K562 (cell line): Measurements from ENCODE around the gene ARHGEF33. TPM values are rescaled to one million over a fixed set of nuclear protein-coding genes. Genes with fewer than 3 reads are reported as not detected.

ENCODE experiments used
- ATAC-seq: fragments of 200-7000 bp; cut with Tn5 transposase; 3 replicates; pipeline ENCODE4 v1.9.1; 2020; ENCODE audit warnings: moderate library complexity
- BruUV-seq: library from RNA; stranded (reverse); fragments of 400-500 nt; replicated peaks from 2 replicates; lab custom pipeline; 2021; lab: Mats Ljungman, UMichigan
- CTCF ChIA-PET: fragments of 300-600 bp; formaldehyde crosslinking; extraction: SDS; loops from one replicate; lab custom pipeline; 2021; ENCODE audit warnings: low intra/inter-chr PET ratio; lab: Yijun Ruan, JAX
- POLR2A ChIA-PET: fragments of 300-600, 350-650 bp; sonication (Branson Sonifier 250); formaldehyde crosslinking; extraction: SDS; loops from one replicate; lab custom pipeline; 2021; ENCODE audit warnings: antibody characterized with exemption, inconsistent platforms; lab: Yijun Ruan, JAX
- DNase-seq, 4 experiments: peaks; one replicate each; pipeline versions ENCODE4 v3.0.0 to v3.0.0-alpha.2; 2011 to 2018; ENCODE audit warnings: low spot score in 3 of 4, mixed read lengths in 3 of 4; ENCODE audit errors: extremely low read depth in 1 of 4
- FAIRE-seq: peaks from 2 replicates; lab custom pipeline; 2011; peaks lifted over from hg19 to GRCh38; lab: Jason Lieb, UNC
- H2AFZ ChIP-seq: 2 replicates; pipeline ENCODE4 v1.6.0; 2011; ENCODE audit warnings: low read depth, low read length, control low read depth, inconsistent platforms
- H3K27ac ChIP-seq: fragments of 200-600 bp; 3 replicates; pipeline ENCODE4 v1.8.0; 2011; ENCODE audit warnings: low read depth, mild to moderate bottlenecking, control low read depth, inconsistent platforms, low read length, moderate library complexity, mixed read lengths; ENCODE audit errors: extremely low read depth
- H3K27me3 ChIP-seq, 2 experiments: fragments of 300-600 bp in 1 of 2; 2 replicates in 1 of 2; 3 replicates in 1 of 2; pipeline versions ENCODE4 v1.6.0 to v1.8.0; 2011; ENCODE audit warnings: inconsistent platforms in 2 of 2, low read length in 2 of 2, mild to moderate bottlenecking in 1 of 2, mixed read lengths in 1 of 2, moderate library complexity in 1 of 2; ENCODE audit not compliant: control insufficient read depth in 2 of 2, insufficient read depth in 2 of 2
- H3K36me3 ChIP-seq: fragments of 300-600 bp; 3 replicates; pipeline ENCODE4 v1.8.0; 2011; ENCODE audit warnings: mild to moderate bottlenecking, low read length, inconsistent platforms; ENCODE audit not compliant: control insufficient read depth, insufficient read depth
- H3K4me1 ChIP-seq, 2 experiments: fragments of 200-600 bp in 1 of 2; replicated peaks in 1 of 2; 2 replicates in 1 of 2; 3 replicates in 1 of 2; pipeline versions ENCODE4 v1.5.1 to v1.8.0; 2011; ENCODE audit warnings: inconsistent platforms in 2 of 2, low read length in 2 of 2, mild to moderate bottlenecking in 1 of 2, mixed read lengths in 1 of 2, moderate library complexity in 1 of 2; ENCODE audit not compliant: control insufficient read depth in 2 of 2, insufficient read depth in 2 of 2
- H3K4me2 ChIP-seq: 2 replicates; pipeline ENCODE4 v1.6.1; 2011; ENCODE audit warnings: low read length, control low read depth, inconsistent platforms, mixed read lengths; ENCODE audit not compliant: insufficient read depth
- H3K4me3 ChIP-seq: fragments of 200-600 bp; sonication (generic), shearing (Covaris generic); 2 replicates; pipeline ENCODE4 v1.5.1; 2016; ENCODE audit warnings: control low read depth, inconsistent platforms
- H3K79me2 ChIP-seq: fragments of 200-600 bp; 3 replicates; pipeline ENCODE4 v1.8.0; 2011; ENCODE audit warnings: low read length, inconsistent platforms; ENCODE audit not compliant: control insufficient read depth, insufficient read depth
- H3K9ac ChIP-seq, 2 experiments: 2 replicates each; pipeline versions ENCODE4 v1.6.0 to v1.6.1; 2011; ENCODE audit warnings: low read depth in 2 of 2, low read length in 2 of 2, control low read depth in 1 of 2, inconsistent platforms in 1 of 2, mild to moderate bottlenecking in 1 of 2, mixed read lengths in 1 of 2; ENCODE audit not compliant: insufficient read depth in 1 of 2
- H3K9me1 ChIP-seq: one replicate; pipeline ENCODE4 v1.6.0; 2011; ENCODE audit warnings: inconsistent platforms, mild to moderate bottlenecking, low read length, moderate library complexity; ENCODE audit not compliant: control insufficient read depth, insufficient read depth
- H3K9me3 ChIP-seq: replicated peaks from 2 replicates; pipeline ENCODE4 v1.5.1; 2011; ENCODE audit warnings: low read depth, low read length, inconsistent platforms; ENCODE audit not compliant: control insufficient read depth, insufficient read depth
- H4K20me1 ChIP-seq: replicated peaks from 2 replicates; pipeline ENCODE4 v1.6.1; 2011; ENCODE audit warnings: low read length, inconsistent platforms, mixed read lengths; ENCODE audit not compliant: control insufficient read depth, insufficient read depth
- CBFA2T3 ChIP-seq: fragments of 450-650 bp; IDR thresholded peaks from 2 replicates; pipeline ENCODE4 v1.6.1; 2017
- GATAD2B ChIP-seq: fragments of 450-650 bp; IDR thresholded peaks from 2 replicates; pipeline ENCODE4 v1.6.1; 2017; ENCODE audit warnings: mild to moderate bottlenecking, borderline replicate concordance
- ILK ChIP-seq: fragments of 450-650 bp; IDR thresholded peaks from 2 replicates; pipeline ENCODE4 v1.6.1; 2016; ENCODE audit warnings: missing genetic modification characterization, low read depth, mild to moderate bottlenecking, missing compliant biosample characterization, moderate library complexity, borderline replicate concordance
- ZKSCAN8 ChIP-seq: fragments of 200-800 bp; sonication (Bioruptor generic); IDR thresholded peaks from 2 replicates; pipeline ENCODE4 v1.6.1; 2016; ENCODE audit warnings: missing genetic modification characterization, missing compliant biosample characterization
- WGBS: fragments of 100-300 bp; shearing (Covaris generic); methylation state at CpG from one replicate; pipeline ENCODE4 v1.1.6; 2016; ENCODE audit warnings: low coverage, mixed read lengths; ENCODE audit not compliant: insufficient coverage; ENCODE audit errors: missing lambda C conversion rate; 5-methylcytosine and 5-hydroxymethylcytosine counted together
- in situ Hi-C: fragments of 300-500 bp; cut with MboI; formaldehyde crosslinking; loops from 4 replicates; pipeline ENCODE4 v1.15.0; 2018; ENCODE audit warnings: inconsistent platforms, mixed read lengths
- intact Hi-C: fragments of 100-400 bp; cut with micrococcal nuclease; formaldehyde crosslinking; loops from 2 replicates; pipeline ENCODE4 v1.14.2; 2022
- polyA plus RNA-seq, 8 experiments: library from polyadenylated mRNA; depleted of rRNA in 4 of 8; stranded (reverse) in 5 of 8; unstranded in 3 of 8; fragments of >200 nt; fragmentation: Nextera tagmentation in 2 of 8; fragmentation: Illumina TruSeq in 1 of 8; extraction: Ambion mirVana in 2 of 8; extraction: Trizol in 1 of 8; gene quantifications; 2 replicates each; pipeline versions ENCODE4 v1.2.1 to v1.2.3, GENCODE V29; 2011 to 2014; ENCODE audit warnings: inconsistent platforms in 1 of 8, missing spikeins in 1 of 8
- total RNA-seq, 7 experiments: library from RNA; depleted of rRNA in 6 of 7; stranded (reverse); fragments of >200 nt in 6 of 7; fragmentation: Illumina TruSeq in 2 of 7; extraction: Trizol in 2 of 7; gene quantifications; 2 replicates each; pipeline versions ENCODE4 v1.2.1 to v1.2.3, GENCODE V29; 2011 to 2021; ENCODE audit warnings: low replicate concordance in 1 of 7
- TF ChIP-seq, protein P1 (sequence below): fragments of 450-650 bp; IDR thresholded peaks from 2 replicates; pipeline ENCODE4 v1.6.1; 2016; ENCODE audit warnings: borderline replicate concordance

ARHGEF33 gene
- total and polyA plus RNA-seq, 9 of the 15 experiments (the other 6 are each of a cell fraction or from before 2014, with no cell fraction given) = 0.01 to 0.08 (median 0.03) TPM; not detected in 5

DNA sequence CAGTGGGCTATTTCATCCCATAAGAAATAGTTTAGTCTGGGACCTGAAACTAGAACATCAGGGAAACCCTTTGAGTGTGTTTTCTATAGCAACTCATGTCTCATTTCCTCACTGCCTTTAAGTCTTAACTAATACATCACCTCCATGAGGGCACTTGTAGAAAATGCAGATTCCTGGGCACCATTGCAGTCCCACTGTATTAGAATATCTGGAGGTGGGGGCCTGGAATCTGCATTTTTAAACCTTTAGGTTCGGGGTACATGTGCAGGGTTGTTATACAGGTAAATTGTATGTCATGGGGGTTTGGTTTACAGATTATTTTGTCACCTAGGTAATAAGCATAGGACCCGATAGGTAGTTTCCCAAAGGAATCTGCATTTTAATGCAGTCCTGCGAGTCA, 87.4 kb downstream of the ARHGEF33 start:
- Histone ChIP-seq H3K27me3 (no peaks in the 10 kb centered on the region), H2AFZ (no peak overlapping the region), H3K4me2 (no peak overlapping the region), H4K20me1 (no peaks in the 10 kb centered on the region), H3K9me1 (no peaks in the 10 kb centered on the region), H3K27ac (no peak overlapping the region), H3K79me2 (no peaks in the 10 kb centered on the region), H3K9me3 (no peaks in the 10 kb centered on the region), H3K9ac (no peak overlapping the region), H3K4me1 (no peaks in the 10 kb centered on the region), H3K4me3 (no peak overlapping the region), H3K36me3 (no peaks in the 10 kb centered on the region)
- no peak for DNase-seq
- in situ Hi-C loops (no loop called here), intact Hi-C loops (no loop called here)
- WGBS = 59% methylated on average over 3 of the region's 3 CpGs
- ChIA-PET POLR2A (no interaction called here), CTCF (interaction anchor here (0.5 kb wide), 1 partner anchor 1891 kb away, joined by 3 read pairs; no protein-coding TSS in a partner anchor)
- no peak for TF ChIP-seq GATAD2B
- no peak for TF ChIP-seq ILK (tag)
- no peak for TF ChIP-seq ZKSCAN8
- TF ChIP-seq, protein P1, sequence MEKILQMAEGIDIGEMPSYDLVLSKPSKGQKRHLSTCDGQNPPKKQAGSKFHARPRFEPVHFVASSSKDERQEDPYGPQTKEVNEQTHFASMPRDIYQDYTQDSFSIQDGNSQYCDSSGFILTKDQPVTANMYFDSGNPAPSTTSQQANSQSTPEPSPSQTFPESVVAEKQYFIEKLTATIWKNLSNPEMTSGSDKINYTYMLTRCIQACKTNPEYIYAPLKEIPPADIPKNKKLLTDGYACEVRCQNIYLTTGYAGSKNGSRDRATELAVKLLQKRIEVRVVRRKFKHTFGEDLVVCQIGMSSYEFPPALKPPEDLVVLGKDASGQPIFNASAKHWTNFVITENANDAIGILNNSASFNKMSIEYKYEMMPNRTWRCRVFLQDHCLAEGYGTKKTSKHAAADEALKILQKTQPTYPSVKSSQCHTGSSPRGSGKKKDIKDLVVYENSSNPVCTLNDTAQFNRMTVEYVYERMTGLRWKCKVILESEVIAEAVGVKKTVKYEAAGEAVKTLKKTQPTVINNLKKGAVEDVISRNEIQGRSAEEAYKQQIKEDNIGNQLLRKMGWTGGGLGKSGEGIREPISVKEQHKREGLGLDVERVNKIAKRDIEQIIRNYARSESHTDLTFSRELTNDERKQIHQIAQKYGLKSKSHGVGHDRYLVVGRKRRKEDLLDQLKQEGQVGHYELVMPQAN = no peak
- peak; percentile 61 for TF ChIP-seq CBFA2T3
- no peak for FAIRE-seq
- ATAC-seq = no peak
- no TSS peak for BruUV-seq
